ENCODE measurements around the gene BNIP1. TPM values are rescaled to one million over a fixed set of nuclear protein-coding genes. Genes with fewer than 3 reads are reported as not detected.

Gene BNIP1
- polyA plus RNA-seq, 3 donors = 9.2 to 13.6 (median 9.8) TPM

- no peak overlapping the region for H3K4me3 Mint-ChIP-seq
Measured at GRCh38 chr5:173148354-173148753, 4.0 kb downstream of the BNIP1 start.

DNA sequence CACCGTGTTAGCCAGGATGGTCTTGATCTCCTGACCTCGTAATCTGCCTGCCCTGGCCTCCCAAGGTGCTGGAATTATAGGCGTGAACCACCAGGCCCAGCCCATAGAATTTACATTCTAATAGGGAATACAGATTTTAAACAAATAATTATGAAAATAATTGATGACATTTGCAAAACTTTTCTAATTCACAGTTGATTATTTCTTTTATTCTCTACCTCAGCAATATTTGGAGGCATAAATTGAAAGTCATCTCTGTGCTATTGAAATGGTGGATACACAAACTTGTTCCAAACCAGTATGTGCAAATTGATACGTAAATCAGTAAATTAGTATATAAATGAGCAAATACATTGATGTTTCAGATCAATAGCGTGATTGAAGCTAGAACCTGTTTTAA, 8.2 kb downstream of the BNIP1 start:
- Histone ChIP-seq H3K9me3 (replicated peaks in 1 of 2; ENCODE audit: control insufficient read depth in 1 of 2, insufficient read depth in 1 of 2, low read length in 2 of 2) (no peaks in the 10 kb centered on the region), H3K9ac (ENCODE audit: insufficient read depth, low read length, poor library complexity, severe bottlenecking) (no peak overlapping the region), H3K36me3 (replicated peaks in 1 of 2; ENCODE audit: control insufficient read depth in 1 of 2, insufficient read depth in 2 of 2, low read length in 2 of 2) (peaks cover 55 to 91% of the 10 kb centered on the region in 2 donors), H2AFZ (ENCODE audit: insufficient read depth, low read depth, low read length, poor library complexity, severe bottlenecking) (no peak overlapping the region), H3K79me2 (ENCODE audit: insufficient read depth, low read length) (no peaks in the 10 kb centered on the region), H4K20me1 (ENCODE audit: insufficient read depth, low read length) (no peaks in the 10 kb centered on the region), H3K4me3 (replicated peaks in 1 of 3; ENCODE audit: low read depth in 2 of 3, low read length in 3 of 3) (no peak overlapping the region), H3K27me3 (ENCODE audit: control insufficient read depth in 2 of 2, insufficient read depth in 2 of 2, low read length in 2 of 2) (no peaks in the 10 kb centered on the region), H3K4me2 (replicated peaks; ENCODE audit: extremely low read depth, low read length, poor library complexity, severe bottlenecking) (no peak overlapping the region), H3K4me1 (ENCODE audit: control insufficient read depth in 1 of 2, insufficient read depth in 2 of 2, low read length in 2 of 2) (no peaks in the 10 kb centered on the region), H3K27ac (ENCODE audit: low read depth in 1 of 2, low read length in 2 of 2) (no peak overlapping the region)
- Mint-ChIP-seq H3K9me3 (peaks cover 0 to 7% (median 2%) of the 10 kb centered on the region in 7 donors), H3K27me3 (ENCODE audit: low read depth in 3 of 3) (peaks cover 0 to 3% (median 0%) of the 10 kb centered on the region in 3 donors), H3K36me3 (peaks cover 57 to 87% of the 10 kb centered on the region in 2 donors), H3K4me3 (no peak overlapping the region), H3K27ac (no peak overlapping the region), H3K4me1 (no peaks in the 10 kb centered on the region)
- TF ChIP-seq CTCF (IDR thresholded peaks at IDR 0.05) = no peak
- intact Hi-C loops (cut with micrococcal nuclease) = no loop called here
- no peak for DNase-seq
- WGBS (ENCODE audit: insufficient coverage) = 100% methylated on average over 2 of the region's 5 CpGs

More at GRCh38 chr5:173148354-173148753, 4.0 kb downstream of the BNIP1 start:
- Histone ChIP-seq H3K9ac (ENCODE audit: insufficient read depth, low read length, poor library complexity, severe bottlenecking) (no peak overlapping the region), H3K27me3 (ENCODE audit: control insufficient read depth in 2 of 2, insufficient read depth in 2 of 2, low read length in 2 of 2) (no peaks in the 10 kb centered on the region), H3K27ac (ENCODE audit: low read depth in 1 of 2, low read length in 2 of 2) (no peak overlapping the region), H3K9me3 (replicated peaks in 1 of 2; ENCODE audit: control insufficient read depth in 1 of 2, insufficient read depth in 1 of 2, low read length in 2 of 2) (no peaks in the 10 kb centered on the region), H3K4me3 (replicated peaks in 1 of 3; ENCODE audit: low read depth in 2 of 3, low read length in 3 of 3) (no peak overlapping the region), H3K4me1 (ENCODE audit: control insufficient read depth in 1 of 2, insufficient read depth in 2 of 2, low read length in 2 of 2) (peaks cover 5 to 11% of the 10 kb centered on the region in 2 donors), H3K79me2 (ENCODE audit: insufficient read depth, low read length) (peaks cover 6% of the 10 kb centered on the region), H3K36me3 (replicated peaks in 1 of 2; ENCODE audit: control insufficient read depth in 1 of 2, insufficient read depth in 2 of 2, low read length in 2 of 2) (peaks cover 34 to 62% of the 10 kb centered on the region in 2 donors), H4K20me1 (ENCODE audit: insufficient read depth, low read length) (no peaks in the 10 kb centered on the region), H2AFZ (ENCODE audit: insufficient read depth, low read depth, low read length, poor library complexity, severe bottlenecking) (no peak overlapping the region), H3K4me2 (replicated peaks; ENCODE audit: extremely low read depth, low read length, poor library complexity, severe bottlenecking) (no peak overlapping the region)
- Mint-ChIP-seq H3K4me1 (peaks cover 4% of the 10 kb centered on the region), H3K27me3 (ENCODE audit: low read depth in 3 of 3) (peaks cover 0 to 3% (median 0%) of the 10 kb centered on the region in 3 donors), H3K36me3 (peaks cover 28 to 56% of the 10 kb centered on the region in 2 donors), H3K9me3 (peaks cover 0 to 7% (median 2%) of the 10 kb centered on the region in 7 donors), H3K27ac (no peak overlapping the region)
- intact Hi-C loops (cut with micrococcal nuclease) = loop anchor here (10.0 kb wide), 1 partner anchor 164 kb away; the partner anchor contains the start of gene ATP6V0E1 (in 2 of the 2)
- 92% methylated on average over 1 of the region's 2 CpGs for WGBS (ENCODE audit: insufficient coverage)
- no peak for DNase-seq
- no peak for TF ChIP-seq CTCF (IDR thresholded peaks at IDR 0.05)

Measured in CD14-positive monocyte (primary cell).